Endothelial cell of umbilical vein (primary cell): ENCODE results near the gene CCDC167. TPM values are rescaled to one million over a fixed set of nuclear protein-coding genes. Genes with fewer than 3 reads are reported as not detected.

Experiments
- BruUV-seq: library from RNA; stranded (reverse); fragments of 400-500 nt; replicated peaks from 2 replicates; lab custom pipeline; 2021; lab: Mats Ljungman, UMichigan
- CTCF ChIA-PET: fragments of 300-600, 350-600 bp; sonication (Branson Sonifier 250); formaldehyde crosslinking; loops from one replicate; lab custom pipeline; 2021; ENCODE audit warnings: antibody characterized with exemption, inconsistent platforms; lab: Charles Lee
- POLR2A ChIA-PET: fragments of 300-600, 350-600 bp; sonication (Branson Sonifier 250); formaldehyde crosslinking; loops from one replicate; lab custom pipeline; 2021; ENCODE audit warnings: antibody characterized with exemption, inconsistent platforms; lab: Charles Lee
- DNase-seq: peaks from one replicate; pipeline ENCODE4 v3.0.0-alpha.2; 2011; ENCODE audit warnings: low read depth, low spot score
- FAIRE-seq: peaks from 2 replicates; lab custom pipeline; 2011; peaks lifted over from hg19 to GRCh38; lab: Jason Lieb, UNC
- H2AFZ ChIP-seq: 2 replicates; pipeline ENCODE4 v1.6.0; 2012; ENCODE audit warnings: low read depth, low read length, control low read depth, inconsistent platforms
- H3K27ac ChIP-seq: 2 replicates; pipeline ENCODE4 v1.5.1; 2011; ENCODE audit warnings: low read depth, mild to moderate bottlenecking, control low read depth, low read length, moderate library complexity; ENCODE audit not compliant: insufficient read depth
- H3K27me3 ChIP-seq, 2 experiments: 2 replicates each; pipeline versions ENCODE4 v1.6.0 to v1.6.1; 2011; ENCODE audit warnings: low read length in 2 of 2, mixed read lengths in 1 of 2; ENCODE audit not compliant: control insufficient read depth in 2 of 2, insufficient read depth in 2 of 2
- H3K36me3 ChIP-seq, 2 experiments: 2 replicates in 1 of 2; 3 replicates in 1 of 2; pipeline ENCODE4 v1.5.1; 2011; ENCODE audit warnings: low read length in 2 of 2, mild to moderate bottlenecking in 1 of 2, moderate library complexity in 1 of 2; ENCODE audit not compliant: control insufficient read depth in 2 of 2, insufficient read depth in 2 of 2; ENCODE audit errors: extremely low read depth in 1 of 2
- H3K4me1 ChIP-seq: 3 replicates; pipeline ENCODE4 v1.5.1; 2011; ENCODE audit warnings: mild to moderate bottlenecking, low read length; ENCODE audit not compliant: control insufficient read depth, insufficient read depth; ENCODE audit errors: extremely low read depth
- H3K4me2 ChIP-seq: 2 replicates; pipeline ENCODE4 v1.6.1; 2011; ENCODE audit warnings: low read length, control low read depth, mixed read lengths; ENCODE audit not compliant: insufficient read depth
- H3K4me3 ChIP-seq, 3 experiments: fragments of 200-600 bp in 1 of 3; sonication (generic), shearing (Covaris generic) in 1 of 3; replicated peaks in 1 of 3; 2 replicates each; pipeline ENCODE4 v1.5.1; 2011 to 2016; ENCODE audit warnings: control low read depth in 3 of 3, low read length in 3 of 3, mild to moderate bottlenecking in 2 of 3, inconsistent platforms in 1 of 3, low read depth in 1 of 3, moderate library complexity in 1 of 3; ENCODE audit not compliant: insufficient read depth in 1 of 3
- H3K79me2 ChIP-seq: 2 replicates; pipeline ENCODE4 v1.6.0; 2012; ENCODE audit warnings: low read length, inconsistent platforms; ENCODE audit not compliant: control insufficient read depth, insufficient read depth
- H3K9ac ChIP-seq: replicated peaks from 2 replicates; pipeline ENCODE3; 2011; ENCODE audit warnings: low read length, control low read depth; ENCODE audit not compliant: insufficient read depth; ENCODE audit errors: extremely low read depth
- H3K9me1 ChIP-seq: replicated peaks from 3 replicates; pipeline ENCODE4 v1.6.0; 2011; ENCODE audit warnings: mild to moderate bottlenecking, low read length; ENCODE audit not compliant: control insufficient read depth, insufficient read depth; ENCODE audit errors: extremely low read depth
- H3K9me3 ChIP-seq: replicated peaks from 2 replicates; pipeline ENCODE4 v1.5.1; 2012; ENCODE audit warnings: low read length, inconsistent platforms; ENCODE audit not compliant: control insufficient read depth, insufficient read depth
- H4K20me1 ChIP-seq: replicated peaks from 2 replicates; pipeline ENCODE3; 2011; ENCODE audit warnings: mild to moderate bottlenecking, low read length; ENCODE audit not compliant: control insufficient read depth, insufficient read depth; ENCODE audit errors: extremely low read depth
- CTCF ChIP-seq, 2 donors: IDR thresholded peaks; 1 replicate in 1 of 2; 2 replicates in 1 of 2; pipeline ENCODE4 v1.5.1; 2011; ENCODE audit warnings: low read length in 2 of 2, mild to moderate bottlenecking in 2 of 2, moderate library complexity in 2 of 2, control low read depth in 1 of 2, inconsistent platforms in 1 of 2, low read depth in 1 of 2; ENCODE audit not compliant: insufficient read depth in 1 of 2; ENCODE audit errors: extremely low read depth in 1 of 2
- EZH2 ChIP-seq: IDR thresholded peaks from 2 replicates; pipeline ENCODE4 v1.6.1; 2012; ENCODE audit warnings: borderline replicate concordance, low read depth, mild to moderate bottlenecking, moderate library complexity, low read length, inconsistent platforms; ENCODE audit not compliant: severe bottlenecking
- FOS ChIP-seq: IDR thresholded peaks from 2 replicates; pipeline ENCODE4 v1.6.1; 2011; ENCODE audit warnings: mild to moderate bottlenecking, low read length, moderate library complexity, borderline replicate concordance; ENCODE audit not compliant: insufficient read depth
- GATA2 ChIP-seq: IDR thresholded peaks from 2 replicates; pipeline ENCODE4 v1.7.0; 2011; ENCODE audit warnings: low read depth, mild to moderate bottlenecking, moderate library complexity, mixed read lengths, low read length; ENCODE audit not compliant: insufficient read length, insufficient read depth
- JUN ChIP-seq: IDR thresholded peaks from 2 replicates; pipeline ENCODE4 v1.6.1; 2011; ENCODE audit warnings: borderline replicate concordance, low read depth; ENCODE audit not compliant: insufficient read length, insufficient read depth
- MAX ChIP-seq: IDR thresholded peaks from 2 replicates; pipeline ENCODE4 v1.6.1; 2011; ENCODE audit not compliant: insufficient read depth, insufficient read length
- MYC ChIP-seq: IDR thresholded peaks from one replicate; pipeline ENCODE4 v1.6.1; 2011; ENCODE audit warnings: mild to moderate bottlenecking, low read depth, low read length
- POLR2A ChIP-seq: IDR thresholded peaks from 2 replicates; pipeline ENCODE4 v1.6.1; 2012; ENCODE audit warnings: low read depth, mild to moderate bottlenecking, control low read depth, low read length
- POLR2AphosphoS5 ChIP-seq: IDR thresholded peaks from 2 replicates; pipeline ENCODE4 v1.6.1; 2012; ENCODE audit warnings: low read depth, mild to moderate bottlenecking, control low read depth, low read length, moderate library complexity; ENCODE audit not compliant: insufficient read depth
- dilution Hi-C: fragments of 300-500 bp; cut with MboI; formaldehyde crosslinking; loops from one replicate; pipeline ENCODE4 v1.15.0; 2019; ENCODE audit warnings: low sequenced_read_pairs; ENCODE audit not compliant: extremely low pct_ligation_motif_present
- intact Hi-C: fragments of 100-400 bp; cut with micrococcal nuclease; formaldehyde crosslinking; loops from one replicate; pipeline ENCODE4 v1.10.0; 2022
- polyA plus RNA-seq, 4 experiments: library from polyadenylated mRNA; depleted of rRNA in 3 of 4; stranded (reverse) in 3 of 4; unstranded in 1 of 4; fragments of >200 nt; gene quantifications; 2 replicates each; pipeline versions ENCODE4 v1.2.1 to v1.2.3, GENCODE V29; 2011 to 2012; ENCODE audit warnings: missing spikeins in 1 of 4
- total RNA-seq: library from RNA; stranded (reverse); gene quantifications from 2 replicates; pipeline ENCODE4 v1.2.3, GENCODE V29; 2021

The CCDC167 gene
- total and polyA plus RNA-seq, 2 donors (not counting 3 experiments of a cell fraction or from before 2014, with no cell fraction given) = 46.6 to 105 TPM

- no peaks in the 10 kb centered on the region for H3K36me3 ChIP-seq
- H3K4me3 ChIP-seq = no peak overlapping the region
- BruUV-seq = no TSS peak
- TF ChIP-seq FOS (no peak), MYC (no peak), GATA2 (no peak)
- no peak overlapping the region for H2AFZ ChIP-seq
- no peaks in the 10 kb centered on the region for H3K9me3 ChIP-seq
- no peaks in the 10 kb centered on the region for H4K20me1 ChIP-seq
- no peaks in the 10 kb centered on the region for H3K79me2 ChIP-seq
- no peaks in the 10 kb centered on the region for H3K9me1 ChIP-seq
- dilution Hi-C loops = no loop called here
- no peak overlapping the region for H3K4me2 ChIP-seq
- DNase-seq = no peak
- FAIRE-seq = no peak
- H3K27ac ChIP-seq = no peak overlapping the region
- peaks cover 25 to 38% of the 10 kb centered on the region in 2 experiments for H3K27me3 ChIP-seq
- ChIA-PET CTCF (interaction anchor here (1.0 to 2.3 kb wide), 2 partner anchors 27 to 55 kb away, joined by 3 to 6 read pairs; no protein-coding TSS in a partner anchor), POLR2A (no interaction called here)
- intact Hi-C loops = no loop called here
- H3K9ac ChIP-seq = no peak overlapping the region
- no peaks in the 10 kb centered on the region for H3K4me1 ChIP-seq
These were observed 11.5 kb upstream of the CCDC167 start for GRCh38 chr6:37511201-37511600.

- Histone ChIP-seq H3K9me1 (no peaks in the 10 kb centered on the region), H3K36me3 (no peaks in the 10 kb centered on the region), H2AFZ (no peak overlapping the region), H3K9me3 (no peaks in the 10 kb centered on the region), H3K4me1 (no peaks in the 10 kb centered on the region), H3K4me2 (no peak overlapping the region), H3K27me3 (peaks cover 34 to 35% of the 10 kb centered on the region in 2 experiments), H3K9ac (no peak overlapping the region), H4K20me1 (no peaks in the 10 kb centered on the region), H3K79me2 (no peaks in the 10 kb centered on the region), H3K27ac (no peak overlapping the region), H3K4me3 (no peak overlapping the region)
- TF ChIP-seq MAX (no peak), JUN (no peak), POLR2A (no peak), FOS (no peak), MYC (no peak), GATA2 (no peak), POLR2AphosphoS5 (no peak), EZH2 (no peak), CTCF (IDR thresholded peaks at IDR 0.05; ENCODE audit: extremely low read depth in 1 of 2, insufficient read depth in 1 of 2, low read depth in 1 of 2, low read length in 2 of 2) (no peak)
- no TSS peak for BruUV-seq
- dilution Hi-C loops = no loop called here
- POLR2A ChIA-PET = no interaction called here
- CTCF ChIA-PET = interaction anchor here (1.0 to 1.3 kb wide), 3 partner anchors 8 to 58 kb away, joined by 3 to 6 read pairs (median 6); partner anchors contain the start of gene CCDC167
- DNase-seq (no peak), FAIRE-seq (no peak)
- intact Hi-C loops = no loop called here
These were observed 8.2 kb upstream of the CCDC167 start for GRCh38 chr6:37507690-37508421.
